Heart left ventricle (tissue), 13 donors: Measurements from ENCODE around the gene ATF7IP.

Experiments
- POLR2A ChIP-seq, 2 donors: fragments of 450-650 bp; IDR thresholded peaks; one replicate each; pipeline ENCODE4 v1.6.1; 2017; ENCODE audit warnings: antibody characterized with exemption in 2 of 2, mild to moderate bottlenecking in 2 of 2, moderate library complexity in 2 of 2
- TF ChIP-seq, protein P1 (sequence below), 12 donors: fragments of 200-600 bp; sonication (generic) in 4 of 12; IDR thresholded peaks; one replicate each; pipeline versions ENCODE4 v1.5.0 to v1.8.0; 2018 to 2022; ENCODE audit warnings: antibody characterized with exemption in 12 of 12, mild to moderate bottlenecking in 5 of 12
- donor health status: ischemic (EF 13 %, LVEDD 7.1; RV severe dilation, severe dysfunction).
- donor health status: DM: no; HTN: yes; CAD: no.
- donor health status: DM: no; HTN: no; CAD: no.
- donor health status: ischemic (EF 25% LVEDD 6.9; RV normal size, moderate dysfunction).
- donor health status: ischemic (EF 25% LVEDD 5.7; RV mildly dilated, moderate dysfunction).
- donor health status: ischemic (EF 35%, LVEDD 5.7; RV mildly dilated, moderate dysfunction).
- donor health status: nonischemic (EF 11% LVEDD 7.7; RV severe dilation, severe dysfunction).
- donor health status: DM: yes; HTN: yes; CAD: no.
- donor health status: PGD.
- donor health status: ischemic (EF 29% LVEDD 5.4; RV normal size, mild dysfunction).
- donor health status: nonischemic (EF 23%, LVEDD 6.1; RV moderate dilation, normal function).

DNA sequence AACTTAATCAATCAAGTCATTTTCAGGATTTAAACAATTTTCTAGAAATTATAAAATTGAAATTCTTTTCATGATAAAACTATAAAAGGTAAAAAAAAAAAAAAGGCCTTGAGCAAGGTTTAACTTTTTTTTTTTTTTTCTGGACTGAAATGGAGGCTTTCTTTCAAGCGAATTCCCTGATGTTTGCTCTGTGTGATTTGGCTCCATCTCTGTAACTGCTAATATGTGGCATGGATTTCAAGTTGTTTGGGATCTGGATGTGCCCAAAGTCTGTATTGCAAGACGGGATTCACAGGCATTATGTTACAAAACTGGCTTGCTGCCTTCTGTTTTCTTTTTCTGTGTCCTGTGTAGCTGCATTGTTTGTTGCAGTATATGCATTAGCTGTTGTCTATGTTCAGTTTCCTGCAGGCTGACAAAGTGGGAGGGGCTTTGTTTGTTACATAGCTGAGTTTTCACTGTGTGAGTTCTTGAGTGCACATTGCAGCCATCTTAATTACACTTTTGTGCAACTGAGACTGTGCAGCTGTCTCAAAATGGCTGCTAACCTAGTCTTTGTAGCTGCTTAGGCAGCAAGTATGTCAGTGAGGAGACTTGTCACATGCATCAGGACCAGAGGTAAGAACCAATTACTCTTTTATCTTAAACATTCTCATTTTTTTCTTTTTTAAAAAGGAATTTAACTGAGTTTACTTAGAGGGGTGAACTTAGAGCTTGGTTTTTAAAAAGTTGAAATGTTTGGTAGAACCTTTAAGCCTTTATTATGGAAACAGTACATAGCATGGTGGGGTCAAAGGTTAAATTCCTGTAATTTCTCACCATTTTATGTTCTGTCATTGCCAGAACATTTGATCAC is 19.5 kb downstream of the ATF7IP start:
- peak in 1 of 2 donors; percentile 21 for TF ChIP-seq POLR2A (IDR thresholded peaks at IDR 0.05)
- TF ChIP-seq, protein P1, sequence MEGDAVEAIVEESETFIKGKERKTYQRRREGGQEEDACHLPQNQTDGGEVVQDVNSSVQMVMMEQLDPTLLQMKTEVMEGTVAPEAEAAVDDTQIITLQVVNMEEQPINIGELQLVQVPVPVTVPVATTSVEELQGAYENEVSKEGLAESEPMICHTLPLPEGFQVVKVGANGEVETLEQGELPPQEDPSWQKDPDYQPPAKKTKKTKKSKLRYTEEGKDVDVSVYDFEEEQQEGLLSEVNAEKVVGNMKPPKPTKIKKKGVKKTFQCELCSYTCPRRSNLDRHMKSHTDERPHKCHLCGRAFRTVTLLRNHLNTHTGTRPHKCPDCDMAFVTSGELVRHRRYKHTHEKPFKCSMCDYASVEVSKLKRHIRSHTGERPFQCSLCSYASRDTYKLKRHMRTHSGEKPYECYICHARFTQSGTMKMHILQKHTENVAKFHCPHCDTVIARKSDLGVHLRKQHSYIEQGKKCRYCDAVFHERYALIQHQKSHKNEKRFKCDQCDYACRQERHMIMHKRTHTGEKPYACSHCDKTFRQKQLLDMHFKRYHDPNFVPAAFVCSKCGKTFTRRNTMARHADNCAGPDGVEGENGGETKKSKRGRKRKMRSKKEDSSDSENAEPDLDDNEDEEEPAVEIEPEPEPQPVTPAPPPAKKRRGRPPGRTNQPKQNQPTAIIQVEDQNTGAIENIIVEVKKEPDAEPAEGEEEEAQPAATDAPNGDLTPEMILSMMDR (IDR thresholded peaks at IDR 0.05): no peak
